BE2C (cell line): Measurements from ENCODE around the gene PRF1.

Experiments used
- DNase-seq: peaks from one replicate; pipeline ENCODE4 v3.0.0-alpha.2; 2020
- H3K27me3 ChIP-seq: fragments of 250-450 bp; sonication (Bioruptor Pico); 2 replicates; pipeline ENCODE4 v1.5.1; 2020; ENCODE audit warnings: mild to moderate bottlenecking
- H3K36me3 ChIP-seq: fragments of 250-450 bp; sonication (Bioruptor Pico); 2 replicates; pipeline ENCODE4 v1.5.1; 2020; ENCODE audit warnings: mild to moderate bottlenecking
- H3K4me1 ChIP-seq: fragments of 250-450 bp; sonication (Bioruptor Pico); 2 replicates; pipeline ENCODE4 v1.5.1; 2020
- H3K4me3 ChIP-seq: 2 replicates; pipeline ENCODE4 v1.5.1; 2011; ENCODE audit warnings: low read depth, low read length
- H3K9me3 ChIP-seq: fragments of 250-450 bp; sonication (Bioruptor Pico); 2 replicates; pipeline ENCODE4 v1.5.1; 2020
- CTCF ChIP-seq: IDR thresholded peaks from 2 replicates; pipeline ENCODE4 v1.5.1; 2012; ENCODE audit warnings: mild to moderate bottlenecking, low read depth, low read length

Gene PRF1

GRCh38 chr10:70586348-70586930 lies 16.1 kb downstream of the PRF1 start:
- TF ChIP-seq CTCF = no peak
- H3K4me3 ChIP-seq = no peak overlapping the region
- H3K4me1 ChIP-seq = peaks cover 8% of the 10 kb centered on the region
- no peaks in the 10 kb centered on the region for H3K9me3 ChIP-seq
- no peaks in the 10 kb centered on the region for H3K36me3 ChIP-seq
- no peak for DNase-seq
- no peaks in the 10 kb centered on the region for H3K27me3 ChIP-seq

- H3K4me1 ChIP-seq = peaks cover 8% of the 10 kb centered on the region
- no peaks in the 10 kb centered on the region for H3K9me3 ChIP-seq
- no peaks in the 10 kb centered on the region for H3K27me3 ChIP-seq
- no peaks in the 10 kb centered on the region for H3K36me3 ChIP-seq
- H3K4me3 ChIP-seq = no peak overlapping the region
- TF ChIP-seq CTCF = no peak
- DNase-seq = no peak
Observed at GRCh38 chr10:70585578-70586169, 16.9 kb downstream of the PRF1 start.

GRCh38 chr10:70584909-70585544 lies 17.5 kb downstream of the PRF1 start:
- Histone ChIP-seq H3K36me3 (no peaks in the 10 kb centered on the region), H3K27me3 (no peaks in the 10 kb centered on the region), H3K4me3 (no peak overlapping the region), H3K9me3 (no peaks in the 10 kb centered on the region), H3K4me1 (peaks cover 8% of the 10 kb centered on the region)
- no peak for TF ChIP-seq CTCF
- DNase-seq = peak; percentile 94

GRCh38 chr10:70584366-70584765 lies 18.2 kb downstream of the PRF1 start:
- H3K36me3 ChIP-seq = no peaks in the 10 kb centered on the region
- H3K4me3 ChIP-seq = no peak overlapping the region
- H3K27me3 ChIP-seq = no peaks in the 10 kb centered on the region
- DNase-seq = no peak
- H3K4me1 ChIP-seq = peaks cover 8% of the 10 kb centered on the region
- no peak for TF ChIP-seq CTCF
- no peaks in the 10 kb centered on the region for H3K9me3 ChIP-seq

GRCh38 chr10:70583669-70584037 lies 18.9 kb downstream of the PRF1 start:
- peaks cover 8% of the 10 kb centered on the region for H3K4me1 ChIP-seq
- H3K27me3 ChIP-seq = no peaks in the 10 kb centered on the region
- no peak for DNase-seq
- H3K4me3 ChIP-seq = no peak overlapping the region
- no peaks in the 10 kb centered on the region for H3K9me3 ChIP-seq
- no peak for TF ChIP-seq CTCF
- no peaks in the 10 kb centered on the region for H3K36me3 ChIP-seq
